Lung (tissue), 12 donors: ENCODE data around the gene PDE8A. TPM values are rescaled to one million over a fixed set of nuclear protein-coding genes. Genes with fewer than 3 reads are reported as not detected.
A peak's percentile ranks its signal among the peaks of the same experiment; 100 is the strongest.

Source experiments
- ATAC-seq: fragments of 200-7000 bp; cut with Tn5 transposase; one replicate; pipeline ENCODE4 v1.9.1; 2020; ENCODE audit warnings: moderate number of reproducible peaks; ENCODE audit not compliant: insufficient read depth, low FRiP score
- DNase-seq, 3 donors: peaks; one replicate each; pipeline ENCODE4 v3.0.0-alpha.2; 2013 to 2017
- H3K27ac ChIP-seq, 2 donors: one replicate each; pipeline ENCODE4 v1.5.1; 2013; ENCODE audit warnings: mild to moderate bottlenecking in 2 of 2, moderate library complexity in 2 of 2, control low read depth in 1 of 2, inconsistent platforms in 1 of 2, low read depth in 1 of 2, low read length in 1 of 2
- H3K27me3 ChIP-seq, 3 donors: one replicate each; pipeline ENCODE4 v1.5.1; 2013; ENCODE audit warnings: low read length in 2 of 3; ENCODE audit not compliant: control insufficient read depth in 3 of 3, insufficient read depth in 3 of 3
- H3K36me3 ChIP-seq, 4 donors: one replicate each; pipeline ENCODE4 v1.5.1; 2013; ENCODE audit warnings: low read length in 4 of 4, mild to moderate bottlenecking in 1 of 4, moderate library complexity in 1 of 4; ENCODE audit not compliant: control insufficient read depth in 4 of 4, insufficient read depth in 4 of 4
- H3K4me1 ChIP-seq, 5 donors: one replicate each; pipeline ENCODE4 v1.5.1; 2013; ENCODE audit warnings: low read length in 5 of 5, mild to moderate bottlenecking in 2 of 5, moderate library complexity in 1 of 5; ENCODE audit not compliant: control insufficient read depth in 5 of 5, insufficient read depth in 5 of 5
- H3K4me3 ChIP-seq: one replicate; pipeline ENCODE4 v1.5.1; 2013; ENCODE audit warnings: mild to moderate bottlenecking, control low read depth, moderate library complexity
- H3K9ac ChIP-seq, 2 donors: one replicate each; pipeline ENCODE4 v1.5.1; 2013; ENCODE audit warnings: low read length in 2 of 2, control low read depth in 1 of 2; ENCODE audit not compliant: insufficient read depth in 1 of 2
- H3K9me3 ChIP-seq, 4 donors: one replicate each; pipeline ENCODE4 v1.5.1; 2013; ENCODE audit warnings: low read length in 3 of 4, mild to moderate bottlenecking in 1 of 4, moderate library complexity in 1 of 4; ENCODE audit not compliant: control insufficient read depth in 4 of 4, insufficient read depth in 3 of 4
- WGBS, 2 donors: extraction: QIAGEN DNeasy Blood & Tissue Kit; methylation state at CpG; one replicate each; pipeline ENCODE4 v1.1.7; 2013; 5-methylcytosine and 5-hydroxymethylcytosine counted together
- polyA plus RNA-seq, 2 donors: library from polyadenylated mRNA; stranded (reverse); fragments of 200-250 nt; gene quantifications; one replicate each; pipeline ENCODE4 v1.2.1, GENCODE V29; 2013
- total RNA-seq, 2 donors: library from RNA; depleted of rRNA in 1 of 2; stranded (reverse); fragments of >200 nt in 1 of 2; gene quantifications; one replicate each; pipeline ENCODE4 v1.2.1, GENCODE V29; 2014 to 2021
- TF ChIP-seq, protein P1 (sequence below): IDR thresholded peaks from 2 replicates; pipeline ENCODE4 v1.5.1; 2012; ENCODE audit warnings: mild to moderate bottlenecking; ENCODE audit errors: control extremely low read depth, extremely low read depth
- donor health status: control.
- donor health status: control.
- donor health status: Bipolar disorder and iron deficiency.
- donor health status: healthy.
- donor health status: DM: yes; HTN: yes; CAD: no.

Gene PDE8A
- total and polyA plus RNA-seq, 4 donors: 13.7 to 87.7 (median 33.5) TPM

DNA sequence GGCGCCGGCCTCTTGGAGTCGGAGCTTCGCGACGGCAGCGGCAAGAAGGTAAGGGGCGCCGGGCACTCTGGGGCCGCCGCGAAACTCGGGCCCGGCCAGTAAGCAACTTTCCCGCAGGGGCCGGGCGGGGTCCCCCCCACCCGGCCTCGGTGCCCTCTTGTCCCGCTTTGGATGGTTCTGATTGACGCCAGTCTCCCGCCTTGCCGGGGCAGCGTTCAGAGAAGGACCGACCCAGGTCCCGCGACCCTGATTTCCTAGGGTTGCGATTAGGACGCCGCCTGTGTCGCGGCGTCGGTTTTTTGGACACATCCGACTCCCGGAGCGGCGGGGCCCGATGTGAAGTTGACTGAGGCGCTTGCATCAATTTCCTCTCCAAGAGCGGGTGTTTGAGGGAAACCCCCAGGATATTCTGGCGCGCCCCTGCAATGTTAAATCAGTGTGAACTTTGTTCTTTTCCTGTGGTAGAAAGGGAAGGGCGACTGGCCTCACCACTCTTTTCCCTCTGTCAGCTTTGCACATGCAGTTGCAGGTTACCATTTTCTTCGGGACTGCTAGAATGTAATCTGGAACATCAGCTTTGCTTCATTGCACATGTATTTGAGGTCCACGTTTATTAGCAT lies 755 bp downstream of the PDE8A start:
- H3K4me3 ChIP-seq: peak overlapping the region; percentile 85
- H3K36me3 ChIP-seq: no peaks in the 10 kb centered on the region
- peaks cover 2 to 32% (median 9%) of the 10 kb centered on the region in 5 donors for H3K4me1 ChIP-seq
- no peaks in the 10 kb centered on the region for H3K9me3 ChIP-seq
- peaks cover 0 to 2% (median 0%) of the 10 kb centered on the region in 3 donors for H3K27me3 ChIP-seq
- TF ChIP-seq, protein P1, sequence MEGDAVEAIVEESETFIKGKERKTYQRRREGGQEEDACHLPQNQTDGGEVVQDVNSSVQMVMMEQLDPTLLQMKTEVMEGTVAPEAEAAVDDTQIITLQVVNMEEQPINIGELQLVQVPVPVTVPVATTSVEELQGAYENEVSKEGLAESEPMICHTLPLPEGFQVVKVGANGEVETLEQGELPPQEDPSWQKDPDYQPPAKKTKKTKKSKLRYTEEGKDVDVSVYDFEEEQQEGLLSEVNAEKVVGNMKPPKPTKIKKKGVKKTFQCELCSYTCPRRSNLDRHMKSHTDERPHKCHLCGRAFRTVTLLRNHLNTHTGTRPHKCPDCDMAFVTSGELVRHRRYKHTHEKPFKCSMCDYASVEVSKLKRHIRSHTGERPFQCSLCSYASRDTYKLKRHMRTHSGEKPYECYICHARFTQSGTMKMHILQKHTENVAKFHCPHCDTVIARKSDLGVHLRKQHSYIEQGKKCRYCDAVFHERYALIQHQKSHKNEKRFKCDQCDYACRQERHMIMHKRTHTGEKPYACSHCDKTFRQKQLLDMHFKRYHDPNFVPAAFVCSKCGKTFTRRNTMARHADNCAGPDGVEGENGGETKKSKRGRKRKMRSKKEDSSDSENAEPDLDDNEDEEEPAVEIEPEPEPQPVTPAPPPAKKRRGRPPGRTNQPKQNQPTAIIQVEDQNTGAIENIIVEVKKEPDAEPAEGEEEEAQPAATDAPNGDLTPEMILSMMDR: no peak
- DNase-seq (peak; percentile 48 to 56 (median 50)), ATAC-seq (no peak)
- peak overlapping the region; percentile 92 to 96 for H3K27ac ChIP-seq
- peak overlapping the region in 1 of 2 donors; percentile 51 for H3K9ac ChIP-seq
- WGBS, 2 donors: 5 to 7% methylated on average over 36 to 46 of the region's 46 CpGs

DNA sequence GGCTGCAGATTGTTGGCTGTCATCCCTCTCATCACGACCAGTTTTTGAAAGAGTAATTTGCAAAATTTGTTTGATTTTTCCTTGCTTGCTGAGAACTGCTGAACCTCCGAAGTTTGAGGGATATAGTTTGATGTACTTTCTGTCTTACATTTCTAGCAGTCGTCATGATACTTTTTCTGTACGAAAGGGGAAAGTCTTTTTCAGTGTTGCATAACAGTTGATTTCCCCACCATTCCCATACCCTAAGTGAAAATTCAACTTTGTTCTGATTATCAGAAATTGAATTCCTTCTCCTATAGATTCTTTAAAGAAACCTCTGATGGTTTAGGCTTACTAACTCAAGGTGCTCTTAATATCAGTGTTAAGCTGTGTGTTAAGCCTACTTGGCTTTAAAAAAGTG lies 1.6 kb downstream of the PDE8A start:
- TF ChIP-seq, protein P1: no peak
- ATAC-seq: no peak
- H3K27me3 ChIP-seq: no peaks in the 10 kb centered on the region
- peaks cover 2 to 32% (median 9%) of the 10 kb centered on the region in 5 donors for H3K4me1 ChIP-seq
- no peak overlapping the region for H3K4me3 ChIP-seq
- peak overlapping the region in 1 of 2 donors; percentile 51 for H3K9ac ChIP-seq
- no peak overlapping the region for H3K27ac ChIP-seq
- 39 to 49% methylated on average over 4 of the region's 4 CpGs for WGBS, 2 donors
- peak in 1 of 3 donors; percentile 47 for DNase-seq
- H3K9me3 ChIP-seq: no peaks in the 10 kb centered on the region
- H3K36me3 ChIP-seq: no peaks in the 10 kb centered on the region

DNA sequence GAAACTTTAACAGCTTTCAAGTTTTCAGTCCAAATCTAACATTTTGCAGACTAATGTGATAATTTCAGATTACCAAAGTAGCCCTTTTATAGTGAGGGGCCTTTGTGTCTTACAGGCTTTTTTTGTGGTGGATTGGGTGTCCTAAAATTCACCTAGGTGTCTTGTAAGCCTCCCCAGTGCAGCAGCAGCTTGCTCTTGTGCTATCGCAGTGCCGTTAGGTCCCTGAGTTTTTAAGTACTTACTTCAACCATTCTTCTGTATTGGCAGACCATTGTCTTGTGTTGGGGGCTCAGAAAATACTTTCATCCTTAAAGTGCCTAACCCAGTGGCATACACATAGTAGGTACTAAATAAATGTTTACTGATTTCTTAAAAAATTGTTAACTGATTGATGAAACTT lies 2.1 kb downstream of the PDE8A start:
- no peak overlapping the region for H3K27ac ChIP-seq

More for the DNA sequence above, 2.1 kb downstream of the PDE8A start:
- Histone ChIP-seq H3K27me3 (no peaks in the 10 kb centered on the region), H3K4me3 (no peak overlapping the region), H3K9ac (peak overlapping the region in 1 of 2 donors; percentile 51), H3K9me3 (no peaks in the 10 kb centered on the region), H3K4me1 (peaks cover 4 to 32% (median 13%) of the 10 kb centered on the region in 5 donors), H3K36me3 (no peaks in the 10 kb centered on the region)
- ATAC-seq (no peak), DNase-seq (no peak)
- TF ChIP-seq, protein P1: no peak
- 83 to 92% methylated on average over 2 of the region's 2 CpGs for WGBS, 2 donors
